Measurements from ENCODE around the gene MINDY4. TPM values are rescaled to one million over a fixed set of nuclear protein-coding genes. Genes with fewer than 3 reads are reported as not detected.

MINDY4 gene
- total RNA-seq, 2 donors from 2014 or later = 7.5 to 8.6 TPM

- peaks cover 22% of the 10 kb centered on the region for H3K4me1 ChIP-seq
- H3K36me3 ChIP-seq (replicated peaks in 1 of 2; ENCODE audit: insufficient read depth in 1 of 2, low read depth in 2 of 2) = no peaks in the 10 kb centered on the region
- no peak for TF ChIP-seq POLR2A (IDR thresholded peaks at IDR 0.05)
- TF ChIP-seq, protein P1, sequence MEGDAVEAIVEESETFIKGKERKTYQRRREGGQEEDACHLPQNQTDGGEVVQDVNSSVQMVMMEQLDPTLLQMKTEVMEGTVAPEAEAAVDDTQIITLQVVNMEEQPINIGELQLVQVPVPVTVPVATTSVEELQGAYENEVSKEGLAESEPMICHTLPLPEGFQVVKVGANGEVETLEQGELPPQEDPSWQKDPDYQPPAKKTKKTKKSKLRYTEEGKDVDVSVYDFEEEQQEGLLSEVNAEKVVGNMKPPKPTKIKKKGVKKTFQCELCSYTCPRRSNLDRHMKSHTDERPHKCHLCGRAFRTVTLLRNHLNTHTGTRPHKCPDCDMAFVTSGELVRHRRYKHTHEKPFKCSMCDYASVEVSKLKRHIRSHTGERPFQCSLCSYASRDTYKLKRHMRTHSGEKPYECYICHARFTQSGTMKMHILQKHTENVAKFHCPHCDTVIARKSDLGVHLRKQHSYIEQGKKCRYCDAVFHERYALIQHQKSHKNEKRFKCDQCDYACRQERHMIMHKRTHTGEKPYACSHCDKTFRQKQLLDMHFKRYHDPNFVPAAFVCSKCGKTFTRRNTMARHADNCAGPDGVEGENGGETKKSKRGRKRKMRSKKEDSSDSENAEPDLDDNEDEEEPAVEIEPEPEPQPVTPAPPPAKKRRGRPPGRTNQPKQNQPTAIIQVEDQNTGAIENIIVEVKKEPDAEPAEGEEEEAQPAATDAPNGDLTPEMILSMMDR (IDR thresholded peaks at IDR 0.05) = no peak
- no peak overlapping the region for H3K4me3 ChIP-seq
- no peak overlapping the region for H3K27ac ChIP-seq
- no peak for DNase-seq
- intact Hi-C loops (cut with DNase I) = no loop called here
- no peaks in the 10 kb centered on the region for H3K27me3 ChIP-seq
- H3K9me3 ChIP-seq = no peaks in the 10 kb centered on the region
- 65 to 79% methylated on average over 4 of the region's 4 CpGs for WGBS, 2 donors
- no peak for ATAC-seq
Measured at GRCh38 chr7:30863706-30864035, 92.5 kb downstream of the MINDY4 start.

GRCh38 chr7:30864101-30864500 lies 92.9 kb downstream of the MINDY4 start:
- H3K27me3 ChIP-seq = no peaks in the 10 kb centered on the region
- no peak for TF ChIP-seq POLR2A (IDR thresholded peaks at IDR 0.05)
- TF ChIP-seq, protein P1 (IDR thresholded peaks at IDR 0.05) = no peak
- H3K4me1 ChIP-seq = peaks cover 22% of the 10 kb centered on the region
- H3K4me3 ChIP-seq = no peak overlapping the region
- DNase-seq = no peak
- no peaks in the 10 kb centered on the region for H3K36me3 ChIP-seq (replicated peaks in 1 of 2; ENCODE audit: insufficient read depth in 1 of 2, low read depth in 2 of 2)
- no peak for ATAC-seq
- no peak overlapping the region for H3K27ac ChIP-seq
- WGBS, 2 donors = 60 to 85% methylated on average over 3 of the region's 3 CpGs
- H3K9me3 ChIP-seq = no peaks in the 10 kb centered on the region
- intact Hi-C loops (cut with DNase I) = no loop called here

- no peaks in the 10 kb centered on the region for H3K27me3 ChIP-seq
- H3K27ac ChIP-seq = no peak overlapping the region
- peaks cover 13% of the 10 kb centered on the region for H3K4me1 ChIP-seq
- intact Hi-C loops (cut with DNase I) = no loop called here
- H3K9me3 ChIP-seq = no peaks in the 10 kb centered on the region
- TF ChIP-seq, protein P1 (IDR thresholded peaks at IDR 0.05) = no peak
- no peak for TF ChIP-seq POLR2A (IDR thresholded peaks at IDR 0.05)
- no peak for ATAC-seq
- no peaks in the 10 kb centered on the region for H3K36me3 ChIP-seq (replicated peaks in 1 of 2; ENCODE audit: insufficient read depth in 1 of 2, low read depth in 2 of 2)
- WGBS, 2 donors = 92 to 94% methylated on average over 4 of the region's 4 CpGs
- no peak for DNase-seq
- no peak overlapping the region for H3K4me3 ChIP-seq
Measured at GRCh38 chr7:30865076-30865475, 93.9 kb downstream of the MINDY4 start.

- TF ChIP-seq POLR2A (IDR thresholded peaks at IDR 0.05) = no peak
- TF ChIP-seq, protein P1 (IDR thresholded peaks at IDR 0.05) = no peak
- Histone ChIP-seq H3K36me3 (replicated peaks in 1 of 2; ENCODE audit: insufficient read depth in 1 of 2, low read depth in 2 of 2) (no peaks in the 10 kb centered on the region), H3K4me1 (peaks cover 9% of the 10 kb centered on the region), H3K27me3 (no peaks in the 10 kb centered on the region), H3K27ac (no peak overlapping the region), H3K4me3 (no peak overlapping the region), H3K9me3 (no peaks in the 10 kb centered on the region)
- intact Hi-C loops (cut with DNase I) = no loop called here
- DNase-seq (no peak), ATAC-seq (no peak)
- WGBS, 2 donors = 94 to 95% methylated on average over 3 to 4 of the region's 4 CpGs
Measured at GRCh38 chr7:30865821-30866220, 94.6 kb downstream of the MINDY4 start.

GRCh38 chr7:30866939-30867338 lies 95.7 kb downstream of the MINDY4 start:
- intact Hi-C loops (cut with DNase I) = no loop called here

More at GRCh38 chr7:30866939-30867338, 95.7 kb downstream of the MINDY4 start:
- H3K9me3 ChIP-seq = no peaks in the 10 kb centered on the region
- no peak for TF ChIP-seq POLR2A (IDR thresholded peaks at IDR 0.05)
- TF ChIP-seq, protein P1 (IDR thresholded peaks at IDR 0.05) = no peak
- H3K4me1 ChIP-seq = peaks cover 9% of the 10 kb centered on the region
- no peaks in the 10 kb centered on the region for H3K27me3 ChIP-seq
- 87 to 89% methylated on average over 7 of the region's 7 CpGs for WGBS, 2 donors
- H3K4me3 ChIP-seq = no peak overlapping the region
- no peaks in the 10 kb centered on the region for H3K36me3 ChIP-seq (replicated peaks in 1 of 2; ENCODE audit: insufficient read depth in 1 of 2, low read depth in 2 of 2)
- no peak for ATAC-seq
- no peak overlapping the region for H3K27ac ChIP-seq
- DNase-seq = no peak
